Heart left ventricle (tissue), 13 donors: Measurements from ENCODE around the gene NUP188.

Source experiments
- CTCF ChIP-seq, 12 donors: fragments of 200-600 bp; sonication (generic) in 4 of 12; IDR thresholded peaks; one replicate each; pipeline versions ENCODE4 v1.5.0 to v1.8.0; 2018 to 2022; ENCODE audit warnings: antibody characterized with exemption in 12 of 12, mild to moderate bottlenecking in 5 of 12
- POLR2A ChIP-seq, 2 donors: fragments of 450-650 bp; IDR thresholded peaks; one replicate each; pipeline ENCODE4 v1.6.1; 2017; ENCODE audit warnings: antibody characterized with exemption in 2 of 2, mild to moderate bottlenecking in 2 of 2, moderate library complexity in 2 of 2
- donor health status: ischemic (EF 13 %, LVEDD 7.1; RV severe dilation, severe dysfunction).
- donor health status: DM: no; HTN: yes; CAD: no.
- donor health status: DM: no; HTN: no; CAD: no.
- donor health status: ischemic (EF 25% LVEDD 6.9; RV normal size, moderate dysfunction).
- donor health status: ischemic (EF 25% LVEDD 5.7; RV mildly dilated, moderate dysfunction).
- donor health status: ischemic (EF 35%, LVEDD 5.7; RV mildly dilated, moderate dysfunction).
- donor health status: nonischemic (EF 11% LVEDD 7.7; RV severe dilation, severe dysfunction).
- donor health status: DM: yes; HTN: yes; CAD: no.
- donor health status: PGD.
- donor health status: ischemic (EF 29% LVEDD 5.4; RV normal size, mild dysfunction).
- donor health status: nonischemic (EF 23%, LVEDD 6.1; RV moderate dilation, normal function).

- peak; percentile 84 to 97 (median 92) for TF ChIP-seq CTCF (IDR thresholded peaks at IDR 0.05)
- TF ChIP-seq POLR2A (IDR thresholded peaks at IDR 0.05), result no peak
Observed at GRCh38 chr9:129028192-129028966, 80.9 kb downstream of the NUP188 start, which contains the start of gene SH3GLB2.
